Activated naive CD4-positive, alpha-beta T cell treated with anti-CD3 and anti-CD28 coated beads, Interleukin-2, amount 50 U/mL, for 24 hours (primary cell): Measurements from ENCODE around the gene ARHGEF1.
A peak's percentile ranks its signal among the peaks of the same experiment; 100 is the strongest.

Experiments
- H3K27ac Mint-ChIP-seq: one replicate; pipeline ENCODE4 v1.8.0; 2021; ENCODE audit warnings: mild to moderate bottlenecking, mixed read lengths
- H3K27me3 Mint-ChIP-seq: one replicate; pipeline ENCODE4 v1.8.0; 2021; ENCODE audit warnings: mixed read lengths
- H3K36me3 Mint-ChIP-seq: one replicate; pipeline ENCODE4 v1.8.0; 2021; ENCODE audit warnings: mixed read lengths
- H3K4me1 Mint-ChIP-seq: one replicate; pipeline ENCODE4 v1.8.0; 2021; ENCODE audit warnings: mixed read lengths
- H3K4me3 Mint-ChIP-seq: one replicate; pipeline ENCODE4 v1.8.0; 2021; ENCODE audit warnings: mild to moderate bottlenecking, mixed read lengths
- H3K9me3 Mint-ChIP-seq: one replicate; pipeline ENCODE4 v1.8.0; 2021; ENCODE audit warnings: mixed read lengths

ARHGEF1 gene

DNA sequence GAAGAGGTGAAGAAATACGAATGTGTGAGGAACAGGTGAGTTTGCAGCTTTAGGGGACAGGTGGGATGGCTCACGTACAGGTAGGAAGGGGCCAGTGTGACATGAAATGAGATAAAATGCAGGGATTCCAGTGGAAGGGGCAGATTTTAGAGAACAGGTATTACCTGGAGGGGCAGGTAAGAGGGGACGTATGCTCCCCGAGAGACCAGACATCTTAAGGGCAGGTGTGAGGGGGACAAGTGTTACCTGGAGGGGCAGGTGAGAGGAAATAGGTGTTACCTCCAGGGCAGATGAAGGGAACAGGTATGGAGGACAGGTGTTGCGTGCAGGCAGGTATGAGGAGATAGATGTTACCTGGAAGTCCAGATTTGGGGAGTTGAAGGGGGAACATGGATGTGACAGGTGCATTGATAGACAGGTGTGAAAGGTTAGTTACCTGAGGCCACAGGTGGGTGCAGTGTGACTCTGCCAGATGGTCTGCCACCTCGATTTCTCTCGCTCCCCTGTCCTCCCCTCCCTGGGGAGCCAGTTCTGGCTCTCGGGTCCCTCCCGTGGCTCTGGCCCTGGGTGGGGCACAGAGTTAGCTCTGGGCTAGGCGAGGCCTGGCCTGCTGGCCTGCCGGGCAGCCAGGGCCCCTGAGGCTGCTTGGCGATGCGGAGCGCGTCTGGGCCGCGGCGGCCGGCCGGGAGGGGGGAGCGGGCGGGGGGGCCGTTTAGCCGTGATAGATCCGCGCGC, 43.2 kb downstream of the ARHGEF1 start:
- H3K27me3 Mint-ChIP-seq: no peaks in the 10 kb centered on the region

DNA sequence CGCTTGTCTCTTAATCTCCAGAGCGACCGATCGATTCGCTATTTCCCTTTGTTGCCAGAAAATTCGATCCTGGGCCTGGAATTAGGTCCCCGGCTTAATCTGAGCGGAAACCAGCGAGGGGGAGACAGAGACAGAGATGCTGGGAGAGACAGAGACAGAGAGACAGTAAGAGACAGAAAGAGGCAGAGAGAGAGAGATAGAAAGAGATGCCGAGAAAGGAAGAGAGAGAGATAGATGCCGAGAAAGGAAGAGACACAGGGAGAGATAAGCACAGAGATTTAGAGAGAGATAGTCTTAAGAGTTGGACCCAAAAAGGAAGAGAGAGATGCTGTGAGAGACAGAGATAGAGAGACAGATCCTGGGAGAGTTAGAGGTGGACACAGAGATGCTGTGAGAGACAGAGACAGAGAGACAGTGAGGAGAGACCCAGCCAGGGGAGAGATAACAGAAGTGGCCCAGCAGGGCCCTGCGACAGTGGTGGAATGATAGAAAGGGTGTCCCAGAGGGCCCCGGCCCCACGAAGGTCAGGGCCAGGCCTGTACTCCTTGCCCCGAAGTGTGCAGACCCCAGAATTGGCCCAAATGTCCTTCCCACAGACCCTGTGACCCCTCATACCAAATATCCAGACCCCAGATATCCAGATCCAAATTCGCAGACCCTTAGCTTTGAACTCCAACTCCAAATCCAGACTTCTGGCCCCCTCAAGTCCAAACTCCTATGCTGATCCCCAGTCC, 43.9 kb downstream of the ARHGEF1 start:
- Mint-ChIP-seq H3K27me3 (no peaks in the 10 kb centered on the region), H3K4me3 (no peak overlapping the region), H3K4me1 (peaks cover 39% of the 10 kb centered on the region), H3K27ac (no peak overlapping the region), H3K36me3 (peaks cover 3% of the 10 kb centered on the region), H3K9me3 (no peaks in the 10 kb centered on the region)

More for the DNA sequence above, 43.2 kb downstream of the ARHGEF1 start:
- Mint-ChIP-seq H3K4me1 (peaks cover 40% of the 10 kb centered on the region), H3K27ac (no peak overlapping the region), H3K36me3 (peaks cover 3% of the 10 kb centered on the region), H3K9me3 (no peaks in the 10 kb centered on the region), H3K4me3 (no peak overlapping the region)

DNA sequence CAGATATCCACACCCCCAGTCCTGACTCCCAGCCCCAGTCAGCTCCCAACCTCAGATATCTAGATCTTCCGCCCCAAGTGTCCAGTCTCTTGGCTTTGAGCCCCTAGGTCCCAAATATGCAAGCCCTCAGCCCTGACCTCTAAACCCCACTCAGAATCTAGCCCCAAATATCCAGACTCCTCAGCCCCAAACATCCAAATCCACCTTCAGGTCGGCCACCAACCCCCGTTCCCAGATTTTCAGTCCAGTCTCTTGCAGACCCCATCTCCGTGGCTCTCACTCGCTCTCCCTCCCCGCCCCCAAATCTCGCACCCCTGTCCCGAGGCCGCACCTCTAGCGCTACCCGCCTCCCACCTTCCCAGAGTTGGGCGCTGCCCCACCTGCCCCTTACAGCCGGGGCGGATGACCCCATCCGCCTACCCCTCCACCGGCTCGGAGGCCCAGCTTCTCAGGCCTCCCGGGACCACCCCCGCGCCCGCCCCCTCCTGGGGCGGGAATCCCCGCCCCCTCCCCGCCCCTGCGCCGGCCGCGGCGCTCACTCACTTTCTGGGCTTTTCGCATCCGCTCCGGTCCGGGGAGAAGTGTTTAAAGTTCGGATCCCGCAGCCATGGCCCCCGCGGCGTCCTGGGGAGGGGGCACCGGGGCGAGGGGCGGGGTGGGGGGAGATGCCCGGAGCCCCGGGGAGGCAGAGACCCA, 44.7 kb downstream of the ARHGEF1 start:
- no peaks in the 10 kb centered on the region for H3K9me3 Mint-ChIP-seq
- peaks cover 3% of the 10 kb centered on the region for H3K36me3 Mint-ChIP-seq
- H3K27ac Mint-ChIP-seq: no peak overlapping the region
- H3K27me3 Mint-ChIP-seq: no peaks in the 10 kb centered on the region
- peak overlapping the region; percentile 86 for H3K4me3 Mint-ChIP-seq
- peaks cover 36% of the 10 kb centered on the region for H3K4me1 Mint-ChIP-seq

DNA sequence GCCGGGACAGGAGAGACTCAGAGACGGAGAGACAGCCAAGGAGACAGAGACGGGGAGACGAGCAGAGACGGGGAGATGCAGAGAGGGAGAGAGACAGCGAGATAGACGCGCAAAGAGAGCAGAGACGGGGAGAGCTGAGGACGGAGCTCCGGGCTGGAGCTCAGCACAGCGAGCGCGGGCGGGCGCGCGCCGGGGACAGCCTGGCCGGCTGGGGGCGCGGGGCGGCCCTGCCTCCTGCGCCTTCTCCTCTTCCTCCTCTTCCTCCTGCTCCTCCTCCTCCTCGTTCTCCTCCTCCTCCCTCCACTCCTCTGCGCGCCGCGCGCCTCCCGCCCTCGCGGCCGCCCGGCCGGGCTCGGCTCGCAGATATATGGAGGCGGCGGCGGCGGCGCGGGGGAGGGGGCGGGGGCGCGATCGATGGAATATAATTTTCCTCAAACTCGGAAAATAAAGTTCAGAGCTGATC, 45.3 kb downstream of the ARHGEF1 start, which contains the start of gene ERFL:
Gene ERFL, minus strand, starts transcription at position 229 of the 463 bp plus-strand sequence. CDS start 15,530 bp downstream, outside the sequence.
- Mint-ChIP-seq H3K27me3 (no peaks in the 10 kb centered on the region), H3K4me3 (peak within 1 kb of the TSS; percentile 90), H3K27ac (peak within 1 kb of the TSS; percentile 94), H3K9me3 (no peaks in the 10 kb centered on the region), H3K4me1 (peaks cover 37% of the 10 kb centered on the region), H3K36me3 (peaks cover 1% of the 10 kb centered on the region)

DNA sequence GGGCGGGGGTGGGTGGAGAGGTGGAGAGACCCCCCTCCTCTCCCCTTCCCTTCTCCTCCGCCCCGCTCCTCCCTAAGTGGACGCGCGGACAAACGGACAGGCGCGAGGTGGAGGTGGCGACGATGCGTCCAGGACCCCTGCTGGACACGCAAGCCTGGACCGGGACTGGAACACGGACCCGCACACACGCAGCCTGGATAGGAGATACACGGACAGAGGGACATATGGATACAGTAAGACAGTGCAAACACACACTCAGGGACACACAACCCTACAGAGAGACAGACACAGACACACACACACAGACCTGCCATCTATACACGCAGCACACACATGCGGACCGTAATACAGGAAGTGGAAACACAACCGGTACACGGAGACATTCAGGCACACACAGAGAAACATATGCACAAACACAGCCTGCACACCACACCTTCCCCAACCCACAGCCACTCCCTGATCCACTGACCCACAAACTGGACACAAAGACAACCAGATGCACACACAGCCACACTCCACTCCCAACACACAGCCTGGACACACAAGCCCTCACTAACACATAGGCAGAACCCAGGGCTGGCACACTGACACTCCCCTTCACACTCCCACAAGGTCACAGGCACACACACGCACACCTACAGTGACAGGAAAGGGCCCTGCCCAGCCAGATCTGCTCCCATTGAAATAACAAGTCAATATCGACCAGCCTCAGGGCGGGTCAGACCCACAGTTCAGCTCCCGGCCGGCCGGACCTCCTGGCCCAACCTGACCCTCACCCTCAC, 46.0 kb downstream of the ARHGEF1 start:
- Mint-ChIP-seq H3K27ac (peak overlapping the region; percentile 94), H3K9me3 (no peaks in the 10 kb centered on the region), H3K4me1 (peaks cover 41% of the 10 kb centered on the region), H3K4me3 (peak overlapping the region; percentile 90), H3K36me3 (no peaks in the 10 kb centered on the region), H3K27me3 (no peaks in the 10 kb centered on the region)

DNA sequence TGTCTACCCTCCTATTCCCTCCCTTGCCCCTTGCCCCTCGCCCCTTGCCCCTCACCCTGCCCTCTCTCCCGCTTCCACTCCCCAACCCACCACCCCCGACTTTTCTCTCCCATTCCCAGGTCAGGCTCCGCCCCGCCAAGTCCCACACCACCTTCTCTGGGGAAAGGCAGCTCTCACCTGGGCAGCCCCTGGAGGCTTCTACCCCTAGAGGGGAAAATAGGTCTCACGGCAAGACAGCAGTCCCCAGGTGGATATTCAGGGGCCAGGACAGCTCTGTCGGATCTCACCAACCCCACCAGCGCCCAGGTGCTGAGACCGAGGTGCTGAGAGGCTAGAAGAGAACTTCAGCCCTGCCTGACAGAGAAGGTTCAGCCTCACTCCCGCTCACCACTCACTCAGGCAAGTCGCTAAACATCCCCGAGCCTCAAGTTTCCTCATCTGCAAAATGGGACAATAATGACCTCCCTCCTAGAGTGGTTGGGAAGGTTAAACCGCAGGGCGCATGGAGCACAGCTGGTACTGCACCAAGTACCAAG, 46.6 kb downstream of the ARHGEF1 start:
- Mint-ChIP-seq H3K27ac (no peak overlapping the region), H3K36me3 (no peaks in the 10 kb centered on the region), H3K4me3 (peak overlapping the region; percentile 90), H3K9me3 (no peaks in the 10 kb centered on the region), H3K27me3 (no peaks in the 10 kb centered on the region), H3K4me1 (peaks cover 47% of the 10 kb centered on the region)

DNA sequence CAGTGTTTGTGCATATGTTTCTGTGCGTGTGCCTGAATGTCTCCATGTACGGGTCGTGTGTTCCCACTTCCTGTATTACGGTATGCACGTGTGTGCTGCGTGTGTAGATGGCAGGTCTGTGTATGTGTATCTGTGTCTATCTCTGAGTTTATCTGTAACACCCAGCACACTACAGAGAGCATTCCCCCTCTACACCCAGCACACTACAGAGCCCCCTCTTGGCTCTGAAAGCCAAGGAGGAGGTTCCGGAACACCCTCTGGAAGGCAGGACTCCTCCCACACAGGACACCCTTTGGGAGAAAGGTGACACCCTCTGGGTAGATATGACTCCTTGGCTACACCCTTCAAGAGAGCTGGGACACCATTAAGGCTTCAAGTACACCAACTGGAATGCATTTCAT, 47.3 kb downstream of the ARHGEF1 start:
- H3K4me1 Mint-ChIP-seq: peaks cover 55% of the 10 kb centered on the region
- H3K9me3 Mint-ChIP-seq: no peaks in the 10 kb centered on the region
- peak overlapping the region; percentile 44 for H3K4me3 Mint-ChIP-seq
- H3K27ac Mint-ChIP-seq: no peak overlapping the region
- H3K27me3 Mint-ChIP-seq: no peaks in the 10 kb centered on the region
- H3K36me3 Mint-ChIP-seq: no peaks in the 10 kb centered on the region

DNA sequence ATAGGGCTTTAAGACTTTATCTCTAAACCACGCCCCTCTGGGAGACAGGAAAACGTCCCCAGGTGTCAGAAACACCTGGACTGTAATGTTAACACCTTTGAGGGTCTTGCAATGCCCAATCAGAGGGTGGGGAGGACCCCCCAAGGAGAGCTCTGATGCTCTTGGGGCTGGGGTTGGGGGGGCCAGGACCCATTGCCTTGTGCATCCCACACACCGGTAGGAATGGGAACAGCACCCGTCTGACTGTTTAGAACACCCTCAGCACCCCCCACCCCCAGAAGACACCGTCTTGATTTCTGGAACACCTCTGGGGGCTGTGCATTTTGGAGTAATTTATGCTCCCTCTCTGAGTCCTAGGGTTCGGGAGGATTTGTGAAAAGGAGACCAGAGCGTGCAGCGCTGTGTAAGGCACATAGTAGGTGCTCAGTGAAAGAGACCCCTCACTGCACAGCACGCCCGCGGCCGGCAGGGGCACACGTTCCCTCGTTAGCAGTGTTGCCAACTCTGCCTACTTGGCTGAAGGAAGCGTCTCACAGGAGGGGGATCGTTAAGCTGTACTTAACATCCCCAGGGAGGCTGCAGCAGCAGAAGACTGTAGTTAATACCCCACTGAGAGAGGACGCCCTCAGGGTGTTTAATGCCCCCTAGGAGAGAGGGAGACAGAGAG, 48.1 kb downstream of the ARHGEF1 start:
- Mint-ChIP-seq H3K27ac (peak overlapping the region; percentile 48), H3K4me3 (no peak overlapping the region), H3K9me3 (no peaks in the 10 kb centered on the region), H3K4me1 (peaks cover 58% of the 10 kb centered on the region), H3K27me3 (no peaks in the 10 kb centered on the region), H3K36me3 (no peaks in the 10 kb centered on the region)

DNA sequence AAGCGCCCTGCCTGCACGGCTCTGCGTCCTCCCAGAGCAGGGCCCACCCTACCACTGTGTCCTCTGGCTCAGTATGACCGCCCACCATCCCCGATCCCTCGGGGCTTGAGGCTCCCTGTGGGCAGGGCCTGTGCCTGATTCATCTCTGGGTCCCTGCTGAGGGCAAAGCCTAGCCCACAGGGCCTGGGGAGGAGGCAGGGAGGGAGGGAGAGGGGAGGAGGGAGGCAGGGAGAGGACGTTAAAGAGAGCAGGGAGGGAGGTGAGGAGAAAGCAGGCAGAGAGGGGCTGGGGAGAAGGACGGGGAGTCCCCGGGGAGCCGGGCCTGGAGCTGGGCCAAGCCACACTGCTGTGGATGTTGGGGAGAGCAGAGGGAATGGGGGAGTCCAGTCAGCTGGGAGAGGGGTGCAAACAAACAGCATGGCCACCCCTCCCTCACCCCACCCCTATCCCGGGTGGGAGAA, 49.3 kb downstream of the ARHGEF1 start:
- H3K36me3 Mint-ChIP-seq: no peaks in the 10 kb centered on the region
- peaks cover 66% of the 10 kb centered on the region for H3K4me1 Mint-ChIP-seq
- no peak overlapping the region for H3K4me3 Mint-ChIP-seq
- no peaks in the 10 kb centered on the region for H3K9me3 Mint-ChIP-seq
- H3K27ac Mint-ChIP-seq: no peak overlapping the region
- no peaks in the 10 kb centered on the region for H3K27me3 Mint-ChIP-seq

DNA sequence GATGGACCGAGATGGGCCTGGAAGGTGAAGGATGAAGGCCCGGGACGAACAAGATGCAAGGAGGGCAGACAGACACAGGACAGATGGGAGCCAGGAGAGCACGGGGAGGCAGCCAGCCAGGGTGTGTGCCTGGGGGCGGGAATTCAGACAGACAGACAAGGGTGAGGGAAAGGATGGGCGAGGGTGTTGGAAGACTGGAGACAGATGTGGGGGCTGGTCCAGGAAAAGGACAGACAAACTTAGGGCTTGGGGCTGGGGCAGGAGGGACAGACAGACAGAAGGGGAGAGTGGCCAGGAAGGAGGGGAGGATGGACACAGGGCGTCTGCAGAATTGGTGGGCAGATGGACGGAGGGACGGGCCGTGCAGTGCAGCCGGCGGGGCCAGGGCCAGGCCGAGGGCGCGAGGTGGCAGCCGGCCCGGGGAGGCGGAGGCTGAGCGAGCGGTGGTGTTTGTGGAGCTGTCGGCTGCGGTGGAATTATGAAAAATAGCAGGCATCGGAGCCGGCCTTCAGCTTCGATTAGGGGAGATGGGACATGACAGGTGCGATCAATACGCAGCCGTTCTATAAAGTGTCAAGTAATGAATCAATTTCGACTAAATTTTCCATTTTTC, 49.8 kb downstream of the ARHGEF1 start:
- no peaks in the 10 kb centered on the region for H3K27me3 Mint-ChIP-seq
- H3K9me3 Mint-ChIP-seq: no peaks in the 10 kb centered on the region
- H3K4me3 Mint-ChIP-seq: no peak overlapping the region
- peaks cover 70% of the 10 kb centered on the region for H3K4me1 Mint-ChIP-seq
- H3K27ac Mint-ChIP-seq: no peak overlapping the region
- no peaks in the 10 kb centered on the region for H3K36me3 Mint-ChIP-seq

DNA sequence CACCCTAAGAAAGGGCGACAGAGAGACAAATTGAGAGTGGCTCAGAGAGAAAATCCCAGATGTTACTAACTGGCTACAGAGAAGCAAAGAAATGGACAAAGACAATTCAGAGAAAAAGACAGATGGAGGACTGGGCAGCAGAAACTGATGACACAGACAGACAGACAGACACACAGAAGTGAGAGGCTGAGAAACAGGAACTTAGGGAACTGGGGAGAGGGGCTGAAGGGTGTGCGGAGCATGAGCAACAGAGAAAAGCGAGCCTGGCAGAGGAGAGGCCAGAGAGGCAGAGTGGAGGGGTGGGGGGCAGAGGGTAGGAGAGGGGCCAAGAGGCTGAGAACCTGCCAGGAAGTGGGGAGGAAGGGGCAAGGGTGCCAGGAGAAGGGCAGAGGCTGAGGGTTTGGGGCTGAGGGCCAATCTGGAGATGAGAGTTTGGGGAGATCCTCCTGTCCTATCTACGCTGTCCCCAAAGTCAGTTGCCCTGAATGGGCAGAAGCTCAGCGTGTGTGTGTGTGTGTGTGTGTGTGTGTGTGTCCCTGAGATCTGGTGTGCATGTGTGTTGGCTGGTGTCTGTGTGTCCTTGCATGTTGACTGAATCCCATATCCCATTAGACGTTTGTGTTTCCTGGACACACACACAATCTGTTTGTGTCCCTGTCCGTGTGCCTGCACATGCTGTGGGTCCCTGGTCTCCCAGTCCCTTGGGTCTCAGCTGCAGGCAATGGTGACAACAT, 50.9 kb downstream of the ARHGEF1 start:
- H3K9me3 Mint-ChIP-seq: no peaks in the 10 kb centered on the region
- H3K27ac Mint-ChIP-seq: peak overlapping the region; percentile 64
- H3K4me3 Mint-ChIP-seq: peak overlapping the region; percentile 31
- H3K27me3 Mint-ChIP-seq: no peaks in the 10 kb centered on the region
- H3K4me1 Mint-ChIP-seq: peaks cover 68% of the 10 kb centered on the region
- no peaks in the 10 kb centered on the region for H3K36me3 Mint-ChIP-seq

DNA sequence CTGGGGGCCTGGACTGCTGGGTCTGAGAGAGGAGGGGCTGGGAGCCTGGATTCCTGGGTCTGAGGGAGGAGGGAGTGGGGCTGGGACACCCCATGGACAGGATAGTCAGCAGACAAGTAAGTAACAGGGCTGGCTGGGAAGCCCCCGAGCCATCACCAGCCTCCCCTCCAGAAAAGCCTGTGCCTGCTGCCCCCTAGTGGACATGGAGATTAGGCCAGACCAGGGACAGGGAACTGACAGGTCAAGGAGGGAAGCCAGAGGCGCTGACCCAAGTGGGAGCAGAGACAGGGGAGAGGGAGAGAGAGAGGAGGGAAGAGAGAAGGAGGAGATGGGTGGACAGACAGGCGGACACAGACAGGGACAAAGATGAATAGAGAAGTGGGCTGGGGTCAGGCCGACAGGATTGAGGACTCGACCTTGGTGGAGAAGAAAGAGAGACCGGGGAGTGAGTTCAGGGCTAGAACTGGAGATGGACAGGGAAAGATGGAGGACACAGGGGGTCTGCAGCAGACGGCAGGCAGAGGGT, 51.9 kb downstream of the ARHGEF1 start:
- no peaks in the 10 kb centered on the region for H3K36me3 Mint-ChIP-seq
- no peaks in the 10 kb centered on the region for H3K9me3 Mint-ChIP-seq
- H3K27ac Mint-ChIP-seq: peak overlapping the region; percentile 80
- peaks cover 59% of the 10 kb centered on the region for H3K4me1 Mint-ChIP-seq
- peak overlapping the region; percentile 53 for H3K4me3 Mint-ChIP-seq
- no peaks in the 10 kb centered on the region for H3K27me3 Mint-ChIP-seq

DNA sequence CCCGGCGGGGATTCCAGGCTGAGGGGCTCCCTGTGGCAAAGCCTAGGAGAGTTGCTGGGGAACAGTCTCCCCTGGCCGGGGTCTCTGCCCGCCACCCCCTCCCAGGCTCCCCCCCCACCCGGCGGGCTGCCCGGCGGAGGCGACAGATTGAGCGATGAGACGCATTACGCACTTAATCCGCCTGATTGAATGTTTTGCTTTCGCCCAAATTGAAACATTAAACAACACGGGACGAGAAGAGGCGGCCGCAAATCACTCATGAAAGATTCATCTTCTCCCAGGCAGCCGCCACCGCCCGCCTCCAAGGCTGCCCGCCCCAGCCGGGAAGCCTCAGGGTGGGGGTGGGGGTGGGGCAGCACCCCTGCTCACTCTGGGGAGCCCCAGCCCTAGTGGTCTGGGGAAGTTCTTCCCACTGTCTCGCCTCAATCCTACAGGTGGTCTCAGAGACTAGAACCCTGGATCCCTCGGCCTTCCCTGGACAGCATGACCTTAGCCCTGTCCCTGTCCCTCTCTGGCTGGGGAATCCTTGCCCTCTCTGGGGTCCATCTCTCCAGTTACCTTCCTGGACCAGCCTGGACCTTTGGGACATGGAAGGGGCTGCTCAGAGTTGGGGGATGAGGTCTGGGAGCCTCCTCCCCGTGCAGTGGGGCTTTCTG, 52.9 kb downstream of the ARHGEF1 start:
- Mint-ChIP-seq H3K4me3 (peak overlapping the region; percentile 8), H3K9me3 (no peaks in the 10 kb centered on the region), H3K27me3 (no peaks in the 10 kb centered on the region), H3K4me1 (peaks cover 53% of the 10 kb centered on the region), H3K27ac (no peak overlapping the region), H3K36me3 (no peaks in the 10 kb centered on the region)
